ENCODE results near the gene NCKAP5.

The NCKAP5 gene

GRCh38 chr2:133123393-133123792, 444.9 kb downstream of the NCKAP5 start:
- Histone ChIP-seq H3K27me3 (ENCODE audit: insufficient read depth, low read length) (no peaks in the 10 kb centered on the region), H3K9me2 (ENCODE audit: low read depth, low read length) (no peaks in the 10 kb centered on the region), H3K27ac (ENCODE audit: low read depth, low read length, poor library complexity, severe bottlenecking) (no peak overlapping the region), H3K79me2 (ENCODE audit: insufficient read depth, low read length) (no peaks in the 10 kb centered on the region), H3K4me3 (ENCODE audit: low read depth, low read length, poor library complexity, severe bottlenecking) (no peak overlapping the region), H3K9ac (ENCODE audit: low read length) (no peak overlapping the region), H3K4me2 (ENCODE audit: low read length) (no peak overlapping the region), H2AFZ (ENCODE audit: low read length) (no peak overlapping the region), H3K4me1 (ENCODE audit: insufficient read depth, low read length, severe bottlenecking) (no peaks in the 10 kb centered on the region), H4K20me1 (ENCODE audit: insufficient read depth, low read length) (no peaks in the 10 kb centered on the region), H3K9me3 (ENCODE audit: low read length) (no peaks in the 10 kb centered on the region), H3K36me3 (ENCODE audit: insufficient read depth, low read length) (no peaks in the 10 kb centered on the region), H3F3A (ENCODE audit: insufficient read depth, low read length) (no peaks in the 10 kb centered on the region)
- no peak for TF ChIP-seq EZH2 (IDR thresholded peaks at IDR 0.05; ENCODE audit: borderline replicate concordance, low read length)
- no peak for TF ChIP-seq CTCF (IDR thresholded peaks at IDR 0.05; ENCODE audit: low read length)

- Histone ChIP-seq H2AFZ (ENCODE audit: low read length) (no peak overlapping the region), H3K36me3 (ENCODE audit: insufficient read depth, low read length) (no peaks in the 10 kb centered on the region), H3K4me2 (ENCODE audit: low read length) (no peak overlapping the region), H3K27me3 (ENCODE audit: insufficient read depth, low read length) (no peaks in the 10 kb centered on the region), H3F3A (ENCODE audit: insufficient read depth, low read length) (no peaks in the 10 kb centered on the region), H3K27ac (ENCODE audit: low read depth, low read length, poor library complexity, severe bottlenecking) (no peak overlapping the region), H3K4me1 (ENCODE audit: insufficient read depth, low read length, severe bottlenecking) (no peaks in the 10 kb centered on the region), H3K4me3 (ENCODE audit: low read depth, low read length, poor library complexity, severe bottlenecking) (no peak overlapping the region), H4K20me1 (ENCODE audit: insufficient read depth, low read length) (no peaks in the 10 kb centered on the region), H3K9me2 (ENCODE audit: low read depth, low read length) (no peaks in the 10 kb centered on the region), H3K9me3 (ENCODE audit: low read length) (no peaks in the 10 kb centered on the region), H3K9ac (ENCODE audit: low read length) (no peak overlapping the region), H3K79me2 (ENCODE audit: insufficient read depth, low read length) (no peaks in the 10 kb centered on the region)
- TF ChIP-seq EZH2 (IDR thresholded peaks at IDR 0.05; ENCODE audit: borderline replicate concordance, low read length) (no peak), CTCF (IDR thresholded peaks at IDR 0.05; ENCODE audit: low read length) (no peak)
Measured at GRCh38 chr2:133122529-133122928, 445.7 kb downstream of the NCKAP5 start.

DNA sequence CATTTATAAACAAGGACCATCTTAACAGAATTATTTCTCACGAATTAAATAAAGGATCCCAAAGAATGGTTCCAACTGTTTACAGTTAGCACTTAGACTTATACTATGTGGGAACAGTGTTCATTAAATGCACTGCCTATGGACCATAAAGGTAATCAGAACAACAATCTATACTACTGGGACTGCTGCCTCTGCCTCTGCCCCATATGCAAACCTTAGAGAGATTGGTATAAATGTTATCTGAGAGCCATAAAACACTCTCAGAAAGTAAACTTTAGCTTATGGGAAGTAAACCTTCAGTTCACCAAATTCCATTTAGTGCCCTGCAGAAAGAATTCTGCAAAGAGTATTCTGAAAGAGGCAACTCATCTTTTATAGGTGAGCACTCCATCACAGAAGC, 448.0 kb downstream of the NCKAP5 start:
- Histone ChIP-seq H3K9me2 (ENCODE audit: low read depth, low read length) (no peaks in the 10 kb centered on the region), H3K9ac (ENCODE audit: low read length) (no peak overlapping the region), H3K36me3 (ENCODE audit: insufficient read depth, low read length) (no peaks in the 10 kb centered on the region), H3K9me3 (ENCODE audit: low read length) (no peaks in the 10 kb centered on the region), H2AFZ (ENCODE audit: low read length) (no peak overlapping the region), H3K4me3 (ENCODE audit: low read depth, low read length, poor library complexity, severe bottlenecking) (no peak overlapping the region), H3K27me3 (ENCODE audit: insufficient read depth, low read length) (no peaks in the 10 kb centered on the region), H3K79me2 (ENCODE audit: insufficient read depth, low read length) (no peaks in the 10 kb centered on the region), H3K4me2 (ENCODE audit: low read length) (no peak overlapping the region), H3F3A (ENCODE audit: insufficient read depth, low read length) (no peaks in the 10 kb centered on the region), H3K4me1 (ENCODE audit: insufficient read depth, low read length, severe bottlenecking) (no peaks in the 10 kb centered on the region), H3K27ac (ENCODE audit: low read depth, low read length, poor library complexity, severe bottlenecking) (no peak overlapping the region), H4K20me1 (ENCODE audit: insufficient read depth, low read length) (no peaks in the 10 kb centered on the region)
- TF ChIP-seq EZH2 (IDR thresholded peaks at IDR 0.05; ENCODE audit: borderline replicate concordance, low read length) (no peak), CTCF (IDR thresholded peaks at IDR 0.05; ENCODE audit: low read length) (no peak)
